NOMO-1 (cell line): Measurements from ENCODE around the gene EOGT.

Experiments used
- DNase-seq, 2 experiments: peaks; one replicate each; lab custom pipeline; 2025; ENCODE audit not compliant: unreplicated experiment in 2 of 2; lab: John Stamatoyannopoulos, UW

The EOGT gene

DNA sequence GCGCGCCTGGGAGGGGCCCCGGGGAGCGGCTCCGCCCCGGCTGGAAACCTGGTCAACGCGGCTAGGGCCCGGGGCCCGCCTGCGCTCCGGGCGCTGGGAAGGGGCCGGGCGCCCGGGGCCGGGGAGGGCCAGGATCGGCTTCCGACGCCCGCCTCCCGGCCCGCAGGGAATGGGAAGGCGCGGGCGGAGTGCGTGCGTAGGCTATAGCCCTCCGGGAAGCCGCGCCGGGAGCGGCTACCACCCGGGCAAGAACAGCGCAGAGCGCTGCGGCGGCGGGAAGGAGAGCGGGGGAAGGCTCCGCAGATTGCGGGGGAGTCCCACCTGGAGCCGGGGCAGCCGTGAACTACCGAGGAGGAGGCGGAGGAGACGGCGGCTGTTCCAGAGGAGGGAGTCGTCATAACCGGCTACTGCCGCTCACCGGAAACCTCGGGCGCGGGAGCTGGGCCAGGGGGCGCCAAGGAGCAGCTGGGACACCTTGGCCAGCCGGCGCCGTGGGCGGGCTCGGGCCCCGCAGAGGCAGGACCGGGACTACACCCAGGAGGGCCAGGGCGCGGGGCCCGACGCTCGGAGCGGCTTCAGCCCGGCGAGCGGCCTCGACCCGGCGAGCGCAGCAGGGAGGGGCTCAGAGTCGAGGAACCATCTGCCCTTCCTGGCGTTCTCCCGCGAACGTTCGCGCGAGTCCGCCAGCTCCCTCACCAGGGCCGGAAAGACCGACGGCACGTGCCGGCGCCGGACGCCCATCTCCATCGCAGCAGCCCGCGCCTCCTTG lies at the start of gene EOGT:
Gene EOGT, minus strand, starts transcription at position 432 of the 769 bp plus-strand sequence. CDS start 3,838 bp downstream, outside the sequence.
- peak; percentile 76 to 83 for DNase-seq

- no peak for DNase-seq
Measured at GRCh38 chr3:69059688-69060087, 46.2 kb upstream of the EOGT start.

- DNase-seq = no peak
Measured at GRCh38 chr3:69058947-69059224, 45.4 kb upstream of the EOGT start.

DNA sequence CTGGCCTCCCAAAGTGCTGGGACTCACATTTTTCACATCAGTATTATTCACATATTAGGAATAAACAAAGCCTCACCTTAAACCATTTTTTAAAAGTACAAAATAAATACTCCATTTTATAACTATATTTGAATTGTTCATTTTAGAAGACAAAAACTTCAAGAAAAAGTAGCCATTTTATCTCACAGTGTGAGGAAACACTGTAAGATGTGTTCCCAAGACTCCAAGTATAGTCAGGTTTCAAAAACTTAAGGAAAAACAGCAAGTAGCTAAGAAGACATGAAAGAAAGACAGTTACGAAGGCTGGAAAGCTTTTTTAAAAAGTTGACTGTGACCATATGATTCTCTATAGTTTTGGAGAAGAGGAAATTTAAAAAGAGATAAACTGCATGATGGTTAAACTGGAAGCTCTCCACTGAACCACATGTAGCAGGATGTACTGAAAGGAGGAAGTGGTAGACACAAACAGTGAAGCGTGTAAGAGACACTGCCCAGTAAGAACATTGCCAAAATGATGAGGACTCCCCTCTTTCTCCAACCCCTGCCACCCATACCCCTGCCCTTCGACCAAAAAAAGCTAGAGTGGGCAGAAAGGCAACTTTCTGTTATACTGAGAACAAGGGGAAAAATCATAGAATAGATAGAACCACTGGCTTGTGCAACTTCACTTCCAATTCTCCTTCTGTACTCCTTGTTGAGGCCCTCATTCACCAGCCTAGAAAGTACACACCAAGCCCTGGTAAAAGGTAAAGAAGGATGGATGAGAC lies 44.9 kb upstream of the EOGT start:
- DNase-seq = peak in 1 of 2 experiments; percentile 45

DNA sequence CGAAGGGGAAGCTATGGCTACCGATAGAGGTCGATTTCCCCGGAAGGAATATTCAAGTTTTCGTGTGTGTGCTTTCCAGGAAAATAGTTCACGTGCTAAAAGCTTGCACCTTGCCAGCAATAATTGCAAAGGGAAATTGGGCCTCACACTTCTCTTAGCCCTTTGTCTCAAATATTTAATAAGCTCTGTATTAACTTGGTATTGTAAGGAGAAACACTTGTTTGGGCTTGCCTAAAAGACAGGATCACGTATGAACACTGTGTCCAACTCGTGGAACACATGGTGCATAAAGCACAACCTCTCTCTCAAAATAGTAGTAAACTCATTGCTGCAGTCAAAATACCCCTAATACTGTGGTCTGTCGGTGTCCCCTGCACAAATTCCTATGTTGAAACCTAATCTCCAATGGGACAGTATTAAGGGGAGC lies 39.0 kb upstream of the EOGT start:
- DNase-seq = no peak

DNA sequence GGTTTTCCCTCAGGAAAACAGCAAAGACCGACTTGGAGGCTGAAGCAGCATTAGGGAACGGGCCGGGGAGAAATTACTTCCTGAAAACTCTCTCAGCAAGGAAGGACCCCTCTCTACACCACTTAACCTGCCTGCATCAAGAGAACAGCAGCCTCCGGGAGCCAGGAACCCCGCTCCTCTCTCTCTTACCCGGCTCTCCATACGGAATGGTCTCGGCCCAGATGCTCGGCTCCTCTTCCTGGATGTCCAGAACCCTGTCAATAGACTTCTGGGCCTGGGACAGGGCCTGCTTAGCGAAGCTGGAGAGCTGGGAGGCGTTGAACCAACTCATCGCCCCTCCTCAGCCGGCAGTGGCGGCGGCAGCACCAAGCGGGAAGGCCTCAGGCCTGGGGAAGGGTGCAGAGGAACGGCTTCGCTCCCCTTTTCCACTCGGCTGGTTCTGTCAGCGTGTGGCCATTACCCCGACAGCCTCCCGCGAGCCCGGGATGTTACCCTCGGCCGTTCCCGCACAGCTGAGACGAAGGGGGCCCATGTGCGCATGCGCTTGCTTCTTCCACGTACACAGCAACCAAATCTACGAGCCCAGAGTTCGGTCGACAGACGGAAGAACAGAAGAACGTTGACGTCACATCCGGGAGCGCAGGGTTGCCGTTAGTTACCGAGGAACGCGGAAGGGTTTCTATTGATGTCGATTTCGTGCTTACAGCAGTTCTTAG lies 38.4 kb upstream of the EOGT start, which contains the start of gene TMF1:
Gene TMF1, minus strand, starts transcription at position 578 of the 716 bp plus-strand sequence. Its CDS starts 247 bp downstream, at position 331.
- no peak for DNase-seq

DNA sequence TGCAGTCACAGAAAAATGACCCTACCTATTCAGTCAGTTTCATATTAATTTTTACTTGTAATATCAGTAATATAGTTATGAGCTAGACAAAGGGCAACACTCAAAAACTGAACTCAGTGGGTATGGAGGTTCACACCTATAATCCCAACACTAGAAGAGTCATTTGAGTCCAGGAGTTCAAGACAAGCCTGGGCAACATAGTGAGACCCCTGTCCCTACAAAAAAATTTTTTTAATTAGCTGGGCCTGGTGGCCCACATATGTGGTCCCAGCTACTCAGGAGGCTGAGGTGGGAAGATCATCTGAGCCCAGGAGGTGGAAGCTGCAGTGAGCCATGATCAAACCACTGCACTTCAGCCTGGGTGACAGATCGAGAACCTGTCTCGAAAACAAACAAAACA lies 35.5 kb upstream of the EOGT start:
- no peak for DNase-seq

- DNase-seq = no peak
Measured at GRCh38 chr3:69044608-69045007, 31.1 kb upstream of the EOGT start.

GRCh38 chr3:69033470-69033869 lies 20.0 kb upstream of the EOGT start:
- peak; percentile 22 to 80 for DNase-seq

GRCh38 chr3:69032737-69033136 lies 19.3 kb upstream of the EOGT start:
- DNase-seq = no peak

DNA sequence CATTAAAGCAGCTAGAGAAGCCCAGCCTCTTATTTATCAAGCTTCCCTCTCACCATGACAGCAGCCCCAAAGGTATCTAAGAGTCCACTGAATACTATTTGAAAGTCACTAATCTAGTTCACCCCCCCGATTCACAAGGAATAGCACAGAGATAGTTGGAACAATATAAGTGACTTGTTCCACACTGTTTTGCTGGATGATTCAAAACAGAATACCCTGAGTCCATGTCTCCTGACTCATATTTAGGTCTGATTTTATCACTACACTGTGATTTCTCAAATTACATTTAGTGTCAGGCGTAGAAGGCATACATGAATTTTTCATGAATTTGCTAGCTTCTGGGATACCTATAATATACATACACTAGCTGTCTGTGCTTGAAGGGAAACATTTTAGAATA lies 18.7 kb upstream of the EOGT start:
- no peak for DNase-seq

GRCh38 chr3:69031635-69032034 lies 18.2 kb upstream of the EOGT start:
- no peak for DNase-seq

DNA sequence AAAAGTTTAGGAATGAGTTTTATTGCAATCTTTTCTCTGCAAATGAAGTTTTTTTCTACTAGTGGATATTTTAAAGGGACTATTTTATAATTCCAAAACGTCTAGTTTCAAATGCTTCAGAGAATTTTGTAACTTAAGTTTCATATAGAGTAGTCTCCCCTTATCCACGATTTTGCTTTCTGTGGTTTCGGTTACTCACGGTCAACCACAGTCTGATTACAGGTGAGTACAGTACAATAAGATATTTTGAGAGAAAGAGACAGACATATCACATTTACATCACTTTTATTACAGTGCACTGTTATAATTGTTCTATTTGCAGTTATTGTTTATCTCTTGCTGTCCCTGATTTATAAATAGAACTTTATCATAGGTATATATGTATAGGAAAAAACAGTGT lies 7.4 kb upstream of the EOGT start:
- no peak for DNase-seq

- peak in 1 of 2 experiments; percentile 19 for DNase-seq
Measured at GRCh38 chr3:69020424-69020823, 6.9 kb upstream of the EOGT start.

GRCh38 chr3:69016901-69017300 lies 3.4 kb upstream of the EOGT start:
- DNase-seq = no peak

DNA sequence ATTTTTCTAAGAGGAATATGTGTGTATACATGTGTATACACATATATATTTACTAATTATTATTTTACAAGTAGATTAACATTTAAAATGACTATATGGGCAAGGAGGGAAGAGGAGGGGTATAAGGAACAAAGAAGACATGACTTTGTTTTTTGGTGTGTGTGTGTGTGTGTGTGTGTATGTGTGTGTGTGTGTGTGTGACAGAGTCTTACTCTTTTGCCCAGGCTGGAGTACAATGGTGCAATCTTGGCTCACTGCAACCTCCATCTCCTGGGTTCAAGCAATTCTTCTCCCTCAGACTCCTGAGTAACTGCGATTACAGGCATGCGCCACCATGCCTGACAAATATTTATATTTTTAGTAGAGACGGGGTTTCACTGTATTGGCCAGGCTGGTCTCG lies 2.6 kb upstream of the EOGT start:
- DNase-seq = no peak

GRCh38 chr3:69014022-69014580 lies 617 bp upstream of the EOGT start:
- DNase-seq = no peak

GRCh38 chr3:69012800-69013252 lies 658 bp downstream of the EOGT start:
- peak; percentile 13 to 29 for DNase-seq

GRCh38 chr3:69012100-69012799 lies 1.2 kb downstream of the EOGT start:
- DNase-seq = no peak

DNA sequence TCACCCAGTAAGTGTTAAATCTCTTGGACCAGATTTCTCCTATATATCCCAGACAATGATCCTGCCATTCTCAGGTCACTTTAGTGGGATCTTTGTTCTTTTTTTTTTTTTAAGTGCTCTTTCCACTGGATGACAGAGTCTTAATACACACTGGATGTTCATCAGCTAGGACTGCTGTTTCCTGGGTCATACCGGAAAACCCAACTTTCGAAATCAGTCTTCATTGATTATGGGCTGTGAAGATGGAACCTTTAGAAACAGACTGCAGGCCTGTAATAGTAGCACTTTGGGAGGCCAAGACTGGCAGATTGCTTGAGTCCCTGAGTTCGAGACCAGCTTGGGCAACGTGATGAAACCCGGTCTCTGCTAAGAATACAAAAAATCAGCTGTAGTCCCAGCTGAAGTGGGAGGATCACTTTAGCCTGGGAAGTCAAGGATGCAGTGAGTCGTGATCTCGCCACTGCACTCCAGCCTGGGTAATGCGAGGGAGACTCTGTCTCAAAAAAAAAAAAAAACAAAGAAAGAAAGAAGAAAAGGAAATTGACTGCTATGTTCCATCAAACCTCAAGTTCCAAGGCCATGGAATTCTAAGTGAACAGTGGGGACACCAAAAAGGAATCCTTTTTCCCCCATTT lies 2.3 kb downstream of the EOGT start:
- no peak for DNase-seq
